Measurements from ENCODE around the gene MORN5. TPM values are rescaled to one million over a fixed set of nuclear protein-coding genes. Genes with fewer than 3 reads are reported as not detected.
"Not testable (repeated sequence)": the region's sequence is repeated elsewhere in the genome, so short reads cannot be mapped to it uniquely, and the experiment has no call there.

Gene MORN5
- total RNA-seq = not detected

GRCh38 chr9:122159026-122159924, at the start of gene MORN5, which contains the start of gene NDUFA8:
Gene MORN5, plus strand, starts transcription at chr9:122159908. Its CDS starts 65 bp downstream, at chr9:122159973.
Gene NDUFA8, minus strand, starts transcription at chr9:122159779. Its CDS starts 102 bp downstream, at chr9:122159677.
- ATAC-seq (peak; percentile 97 to 98), DNase-seq (ENCODE audit: low spot score) (peak; percentile 96)
- no peaks in the 10 kb centered on the region for H3K9me3 Mint-ChIP-seq
- H3K27me3 Mint-ChIP-seq = peaks cover 17 to 20% of the 10 kb centered on the region in 2 donors
- peak within 1 kb of the TSS; percentile 95 for H3K4me3 Mint-ChIP-seq
- H3K4me1 Mint-ChIP-seq (ENCODE audit: low read depth in 2 of 2) = peaks cover 30 to 31% of the 10 kb centered on the region in 2 donors
- H3K27ac Mint-ChIP-seq = peak within 1 kb of the TSS; percentile 79 to 91
- peaks cover 4% of the 10 kb centered on the region for H3K36me3 Mint-ChIP-seq

GRCh38 chr9:122110100-122110833, 49.4 kb upstream of the MORN5 start:
- no peak overlapping the region for H3K27ac Mint-ChIP-seq

GRCh38 chr9:122111413-122112085, 48.2 kb upstream of the MORN5 start:
- ATAC-seq (no peak), DNase-seq (ENCODE audit: low spot score) (no peak)
- H3K4me3 Mint-ChIP-seq = no peak overlapping the region
- no peak overlapping the region for H3K27ac Mint-ChIP-seq
- H3K9me3 Mint-ChIP-seq = no peaks in the 10 kb centered on the region
- H3K4me1 Mint-ChIP-seq (ENCODE audit: low read depth in 2 of 2) = no peaks in the 10 kb centered on the region
- peaks cover 0 to 6% of the 10 kb centered on the region in 2 donors for H3K27me3 Mint-ChIP-seq
- H3K36me3 Mint-ChIP-seq = no peaks in the 10 kb centered on the region

More at GRCh38 chr9:122110100-122110833, 49.4 kb upstream of the MORN5 start:
- DNase-seq (ENCODE audit: low spot score) (no peak), ATAC-seq (no peak)
- H3K4me1 Mint-ChIP-seq (ENCODE audit: low read depth in 2 of 2) = no peaks in the 10 kb centered on the region
- H3K9me3 Mint-ChIP-seq = no peaks in the 10 kb centered on the region
- peaks cover 0 to 6% of the 10 kb centered on the region in 2 donors for H3K27me3 Mint-ChIP-seq
- H3K4me3 Mint-ChIP-seq = no peak overlapping the region
- H3K36me3 Mint-ChIP-seq = no peaks in the 10 kb centered on the region

- H3K4me1 Mint-ChIP-seq (ENCODE audit: low read depth in 2 of 2) = no peaks in the 10 kb centered on the region
- H3K27me3 Mint-ChIP-seq = peaks cover 0 to 6% of the 10 kb centered on the region in 2 donors
- ATAC-seq (no peak), DNase-seq (ENCODE audit: low spot score) (no peak)
- H3K9me3 Mint-ChIP-seq = no peaks in the 10 kb centered on the region
- H3K27ac Mint-ChIP-seq = no peak overlapping the region
- H3K36me3 Mint-ChIP-seq = no peaks in the 10 kb centered on the region
- no peak overlapping the region for H3K4me3 Mint-ChIP-seq
Measured at GRCh38 chr9:122112238-122112637, 47.5 kb upstream of the MORN5 start.

- Mint-ChIP-seq H3K4me1 (ENCODE audit: low read depth in 2 of 2) (no peaks in the 10 kb centered on the region), H3K27me3 (peaks cover 0 to 6% of the 10 kb centered on the region in 2 donors), H3K9me3 (no peaks in the 10 kb centered on the region), H3K27ac (no peak overlapping the region), H3K36me3 (no peaks in the 10 kb centered on the region), H3K4me3 (no peak overlapping the region)
- DNase-seq (ENCODE audit: low spot score) (no peak), ATAC-seq (no peak)
Measured at GRCh38 chr9:122113574-122113973, 46.1 kb upstream of the MORN5 start.

GRCh38 chr9:122115176-122116035, 44.3 kb upstream of the MORN5 start:
- no peaks in the 10 kb centered on the region for H3K36me3 Mint-ChIP-seq
- H3K4me1 Mint-ChIP-seq (ENCODE audit: low read depth in 2 of 2) = no peaks in the 10 kb centered on the region
- DNase-seq (ENCODE audit: low spot score) = no peak
- no peak overlapping the region for H3K27ac Mint-ChIP-seq
- no peaks in the 10 kb centered on the region for H3K9me3 Mint-ChIP-seq
- H3K27me3 Mint-ChIP-seq = peaks cover 0 to 6% of the 10 kb centered on the region in 2 donors
- no peak for ATAC-seq
- no peak overlapping the region for H3K4me3 Mint-ChIP-seq

GRCh38 chr9:122116040-122116439, 43.7 kb upstream of the MORN5 start:
- no peaks in the 10 kb centered on the region for H3K4me1 Mint-ChIP-seq (ENCODE audit: low read depth in 2 of 2)
- no peak for ATAC-seq
- DNase-seq (ENCODE audit: low spot score) = no peak
- no peaks in the 10 kb centered on the region for H3K9me3 Mint-ChIP-seq
- H3K4me3 Mint-ChIP-seq = no peak overlapping the region
- no peak overlapping the region for H3K27ac Mint-ChIP-seq
- peaks cover 0 to 6% of the 10 kb centered on the region in 2 donors for H3K27me3 Mint-ChIP-seq
- H3K36me3 Mint-ChIP-seq = no peaks in the 10 kb centered on the region

GRCh38 chr9:122116448-122117173, 43.1 kb upstream of the MORN5 start:
- no peaks in the 10 kb centered on the region for H3K9me3 Mint-ChIP-seq
- no peaks in the 10 kb centered on the region for H3K4me1 Mint-ChIP-seq (ENCODE audit: low read depth in 2 of 2)
- H3K4me3 Mint-ChIP-seq = no peak overlapping the region
- H3K27ac Mint-ChIP-seq = no peak overlapping the region
- DNase-seq (ENCODE audit: low spot score) = no peak
- H3K36me3 Mint-ChIP-seq = no peaks in the 10 kb centered on the region
- no peak for ATAC-seq
- peaks cover 0 to 6% of the 10 kb centered on the region in 2 donors for H3K27me3 Mint-ChIP-seq

- H3K27me3 Mint-ChIP-seq; ATAC-seq; DNase-seq (ENCODE audit: low spot score); H3K4me3 Mint-ChIP-seq; H3K4me1 Mint-ChIP-seq (ENCODE audit: low read depth in 2 of 2); H3K27ac Mint-ChIP-seq; H3K9me3 Mint-ChIP-seq; H3K36me3 Mint-ChIP-seq: not testable (repeated sequence)
Measured at GRCh38 chr9:122117241-122117640, 42.5 kb upstream of the MORN5 start.

- Mint-ChIP-seq H3K36me3 (no peaks in the 10 kb centered on the region), H3K4me1 (ENCODE audit: low read depth in 2 of 2) (no peaks in the 10 kb centered on the region), H3K9me3 (no peaks in the 10 kb centered on the region), H3K27me3 (peaks cover 0 to 8% of the 10 kb centered on the region in 2 donors), H3K4me3 (no peak overlapping the region), H3K27ac (no peak overlapping the region)
- ATAC-seq (no peak), DNase-seq (ENCODE audit: low spot score) (no peak)
Measured at GRCh38 chr9:122118343-122119165, 41.2 kb upstream of the MORN5 start.

GRCh38 chr9:122119166-122119521, 40.6 kb upstream of the MORN5 start:
- no peaks in the 10 kb centered on the region for H3K4me1 Mint-ChIP-seq (ENCODE audit: low read depth in 2 of 2)
- H3K27me3 Mint-ChIP-seq = peaks cover 0 to 9% of the 10 kb centered on the region in 2 donors
- DNase-seq (ENCODE audit: low spot score) = no peak
- no peaks in the 10 kb centered on the region for H3K9me3 Mint-ChIP-seq
- ATAC-seq = no peak
- no peaks in the 10 kb centered on the region for H3K36me3 Mint-ChIP-seq
- no peak overlapping the region for H3K4me3 Mint-ChIP-seq
- no peak overlapping the region for H3K27ac Mint-ChIP-seq

GRCh38 chr9:122119721-122120120, 40.0 kb upstream of the MORN5 start:
- no peak overlapping the region for H3K27ac Mint-ChIP-seq
- H3K36me3 Mint-ChIP-seq = no peaks in the 10 kb centered on the region
- H3K4me1 Mint-ChIP-seq (ENCODE audit: low read depth in 2 of 2) = no peaks in the 10 kb centered on the region
- ATAC-seq = no peak
- H3K9me3 Mint-ChIP-seq = no peaks in the 10 kb centered on the region
- H3K4me3 Mint-ChIP-seq = no peak overlapping the region
- DNase-seq (ENCODE audit: low spot score) = no peak
- peaks cover 0 to 14% of the 10 kb centered on the region in 2 donors for H3K27me3 Mint-ChIP-seq
